GM18519 (cell line): ENCODE measurements around the gene HDAC4.

ENCODE experiments used
- ATAC-seq: cut with Tn5 transposase; IDR thresholded peaks from one replicate; pipeline ENCODE4 v1.9.1; 2021; ENCODE audit warnings: mild to moderate bottlenecking, moderate library complexity; ENCODE audit not compliant: unreplicated experiment, low FRiP score

HDAC4 gene

DNA sequence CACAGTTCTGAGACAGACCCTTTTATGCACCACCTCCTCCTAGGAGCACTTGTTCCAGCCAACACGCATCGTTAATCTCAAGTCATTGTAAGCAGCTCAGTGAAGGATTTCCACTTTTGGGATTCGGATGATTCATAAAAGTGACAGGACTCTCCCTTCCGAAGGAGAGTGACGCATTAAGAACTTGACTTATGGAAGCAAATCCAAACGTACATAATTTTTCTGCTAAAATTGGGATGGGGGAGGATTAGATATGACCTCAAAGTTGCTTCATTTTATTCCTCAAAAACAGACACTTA is 387.2 kb downstream of the HDAC4 start:
- no peak for ATAC-seq

DNA sequence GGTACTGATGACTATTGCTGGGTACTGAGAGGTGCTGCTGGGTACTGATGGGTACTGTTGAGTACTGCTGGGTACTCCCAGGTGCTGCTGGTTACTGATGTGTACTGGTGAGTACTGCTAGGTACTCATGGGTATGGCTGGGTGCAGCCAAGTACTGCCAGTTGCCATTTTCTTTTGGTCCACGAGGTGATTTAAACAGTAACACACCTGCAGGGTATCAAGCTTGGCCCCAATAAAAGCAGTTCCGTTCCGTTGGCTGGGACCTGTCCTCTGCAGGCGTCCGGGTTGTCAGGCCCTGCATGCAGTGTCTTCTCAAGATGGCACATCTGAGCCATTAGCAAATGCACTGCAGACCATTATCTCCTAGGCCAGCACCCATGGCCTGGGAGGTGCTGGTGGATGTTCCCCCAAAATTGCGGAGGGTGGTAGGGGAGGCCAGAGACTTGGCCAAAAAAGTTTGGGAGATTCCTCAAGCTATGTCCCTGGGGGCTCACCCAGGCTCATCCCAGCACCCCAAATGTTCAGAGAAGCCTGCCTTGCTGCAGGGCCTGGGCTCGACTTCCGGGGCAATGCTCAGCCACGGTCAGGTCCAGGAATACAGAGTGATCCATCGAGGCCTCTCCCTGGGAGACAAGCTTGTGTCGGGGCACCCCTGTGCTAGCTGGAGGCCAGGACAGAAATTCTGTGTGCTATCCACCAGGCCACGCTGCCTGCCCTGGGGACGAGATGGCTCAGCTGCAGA is 387.7 kb downstream of the HDAC4 start:
- no peak for ATAC-seq

DNA sequence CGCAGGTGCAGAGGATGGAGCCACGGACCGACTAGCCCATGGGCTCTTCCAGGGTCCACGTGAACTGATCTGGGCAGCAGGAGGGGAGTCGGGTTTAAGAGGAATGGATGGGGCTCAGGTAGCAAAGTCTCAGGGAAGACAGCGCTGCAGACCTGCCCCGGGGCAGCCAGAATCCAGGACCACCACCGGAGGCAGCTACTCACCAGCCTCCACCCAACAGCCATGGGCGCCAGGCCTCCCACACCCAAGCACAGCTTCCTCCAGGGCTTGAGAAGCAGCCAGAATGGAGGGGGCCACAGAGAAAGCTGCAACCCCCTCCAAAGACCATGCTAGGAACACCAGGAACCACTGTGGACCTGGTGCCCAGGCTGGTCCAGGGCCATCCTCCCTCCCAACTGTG is 388.6 kb downstream of the HDAC4 start:
- no peak for ATAC-seq

DNA sequence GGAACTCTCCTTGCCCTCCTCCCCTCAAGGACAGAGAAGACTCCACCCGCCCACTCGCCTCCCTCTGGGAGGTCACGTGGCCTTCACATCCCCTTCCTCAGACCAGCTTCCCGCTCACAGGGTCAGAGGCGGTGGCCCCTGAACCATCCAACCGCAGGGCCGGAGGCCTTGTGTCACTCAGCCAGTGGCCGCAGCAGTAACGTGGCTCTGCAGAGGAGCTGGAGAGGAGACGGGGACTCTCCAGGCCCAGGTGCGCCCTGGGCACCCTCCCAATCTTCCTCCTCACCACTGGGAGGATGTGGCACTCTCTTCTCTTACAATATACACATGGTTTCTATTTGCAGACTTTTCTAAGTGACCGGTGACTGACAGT is 391.2 kb downstream of the HDAC4 start:
- no peak for ATAC-seq

DNA sequence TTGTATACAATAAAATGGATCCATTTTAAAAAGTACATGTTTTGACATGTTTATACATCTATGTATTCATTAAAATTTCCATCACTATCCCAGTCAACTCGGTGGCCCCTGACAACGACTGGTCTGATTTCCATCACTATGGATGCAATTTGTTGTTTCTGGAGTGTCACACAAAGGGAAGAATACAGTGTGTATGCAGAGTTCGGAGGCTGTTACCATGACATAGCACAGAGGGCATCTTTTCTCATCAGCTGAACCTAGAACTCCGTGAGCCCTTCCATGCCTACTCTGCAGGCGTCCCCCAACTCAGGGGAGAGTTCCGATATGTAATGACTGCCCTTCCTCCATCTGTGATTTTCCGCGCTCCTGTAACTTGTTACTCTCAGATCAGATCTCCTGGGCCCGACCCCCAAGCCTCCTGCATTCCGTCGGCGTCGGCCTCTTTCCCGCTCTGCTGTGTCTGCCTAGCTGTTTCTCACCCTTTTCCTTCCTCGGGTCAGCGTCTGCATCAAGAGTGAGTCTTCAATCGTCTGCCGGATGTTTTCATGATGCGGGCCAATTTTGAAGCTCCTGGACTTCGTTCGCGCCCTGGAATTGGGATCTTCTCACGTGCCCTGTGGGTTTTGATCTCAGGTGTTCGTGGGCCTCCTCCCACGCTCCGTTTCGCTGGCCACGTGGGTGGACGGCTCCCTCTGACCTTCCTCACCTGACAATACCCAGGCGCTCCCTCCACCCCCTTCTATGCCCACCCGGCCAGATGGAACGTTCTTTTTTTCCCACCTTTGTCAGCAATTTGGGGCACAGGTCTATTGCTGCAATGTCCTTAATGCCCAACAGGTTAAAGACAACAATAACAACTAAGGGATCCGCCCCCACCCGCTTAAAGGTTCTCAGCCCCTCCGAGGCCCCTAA is 391.9 kb downstream of the HDAC4 start:
- ATAC-seq, result no peak

DNA sequence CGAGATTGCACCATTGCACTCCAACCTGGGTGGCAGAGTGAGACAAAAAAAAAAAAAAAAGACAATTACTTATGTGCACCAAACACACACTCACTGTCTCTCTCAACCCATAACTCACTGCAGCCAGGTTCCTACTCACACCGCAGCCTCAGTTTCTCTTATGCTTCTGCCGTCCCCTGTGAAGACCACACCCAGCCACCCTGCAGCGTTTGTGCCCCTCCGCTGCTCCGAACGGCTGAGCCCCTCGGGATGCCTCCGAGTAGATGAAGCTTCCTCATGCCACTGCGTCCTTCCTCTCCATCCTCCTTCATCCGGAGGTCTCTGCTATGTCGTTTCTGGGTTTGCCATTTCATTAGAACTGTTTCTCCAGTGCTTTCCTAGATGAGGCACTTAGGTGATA is 392.8 kb downstream of the HDAC4 start:
- no peak for ATAC-seq

DNA sequence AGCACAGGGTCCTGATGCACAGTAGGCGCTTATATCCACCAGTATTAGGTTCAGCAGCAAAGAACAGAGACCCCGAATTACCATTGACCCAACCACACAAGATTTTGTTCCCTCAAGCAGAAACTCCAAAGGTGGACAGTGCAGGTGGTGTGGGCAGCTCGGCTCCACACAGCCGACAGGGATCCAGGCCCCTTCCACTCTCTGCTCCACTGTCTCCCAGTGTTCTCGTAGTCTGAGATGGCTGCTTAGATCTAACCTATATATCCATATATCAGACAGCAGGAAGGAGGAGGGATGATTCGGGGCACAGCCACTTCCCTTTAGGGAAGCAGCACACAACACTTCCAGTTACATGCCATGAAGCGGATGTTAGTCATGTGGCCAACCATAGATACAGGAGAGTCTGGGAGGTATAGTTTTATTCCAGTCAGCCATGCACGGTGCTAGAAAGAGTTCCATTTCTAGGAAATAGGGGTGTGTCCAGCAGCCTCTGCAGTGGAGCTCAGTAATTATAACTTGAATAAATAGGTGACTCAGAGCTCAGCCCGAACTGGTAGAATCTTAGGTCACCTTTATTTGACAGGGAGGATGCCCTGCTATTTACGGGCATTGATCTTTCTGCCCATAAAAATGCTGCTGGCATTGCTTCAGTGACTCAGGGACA is 394.1 kb downstream of the HDAC4 start:
- no peak for ATAC-seq

DNA sequence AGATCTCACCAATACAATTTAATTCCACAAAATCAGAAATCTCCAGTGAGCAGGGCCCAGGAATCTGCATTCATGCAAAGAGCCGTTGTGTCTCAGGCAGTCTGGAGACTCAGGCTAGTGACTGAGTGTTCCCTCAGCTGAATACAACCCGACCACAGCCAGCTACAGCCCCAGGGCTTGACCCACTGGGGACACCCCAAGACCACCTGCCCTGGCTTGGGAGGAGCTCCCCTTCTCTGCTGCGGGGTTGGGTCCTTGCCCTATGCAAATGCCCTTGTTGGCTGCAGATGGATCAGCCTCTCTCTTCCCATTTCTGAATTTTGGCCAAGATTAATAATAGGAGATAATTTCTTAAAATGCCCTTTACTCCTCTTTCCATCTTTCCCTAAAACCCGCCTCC is 395.2 kb downstream of the HDAC4 start:
- no peak for ATAC-seq

DNA sequence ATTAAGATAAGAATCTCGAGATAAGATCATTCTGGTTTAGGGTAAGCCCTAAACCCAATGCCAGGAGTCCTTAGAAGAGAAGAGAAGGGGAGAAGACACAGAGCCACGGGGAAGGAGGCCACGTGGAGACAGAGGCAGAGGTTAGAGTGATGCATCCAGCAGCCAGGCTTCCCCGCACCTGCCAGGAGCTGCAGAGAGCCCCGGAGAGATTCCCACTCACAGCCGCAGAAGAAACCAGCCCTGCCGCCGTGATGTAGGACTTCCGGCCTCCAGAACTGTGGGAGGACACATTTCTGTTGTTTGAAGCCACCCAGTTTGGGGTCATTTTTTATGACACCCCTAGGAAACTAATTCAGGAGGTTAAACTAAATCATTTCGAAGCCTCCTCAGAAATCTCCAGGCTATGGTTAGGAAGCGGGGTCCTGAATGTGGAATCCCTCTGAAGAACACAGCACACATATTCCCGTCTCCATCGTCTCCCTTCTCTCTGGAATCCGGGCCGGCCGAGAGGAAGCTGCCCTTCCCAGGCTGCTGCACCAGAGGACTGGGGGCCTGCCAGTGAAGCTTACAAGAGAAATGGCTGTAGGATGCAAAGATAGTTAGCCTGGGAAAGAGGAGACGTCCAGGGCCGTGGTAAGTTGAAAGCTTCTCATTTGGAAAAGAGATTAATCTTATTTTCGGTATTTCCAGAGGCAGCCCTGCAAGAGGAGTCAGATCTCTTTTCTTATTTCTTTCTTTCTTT is 396.4 kb downstream of the HDAC4 start:
- no peak for ATAC-seq

DNA sequence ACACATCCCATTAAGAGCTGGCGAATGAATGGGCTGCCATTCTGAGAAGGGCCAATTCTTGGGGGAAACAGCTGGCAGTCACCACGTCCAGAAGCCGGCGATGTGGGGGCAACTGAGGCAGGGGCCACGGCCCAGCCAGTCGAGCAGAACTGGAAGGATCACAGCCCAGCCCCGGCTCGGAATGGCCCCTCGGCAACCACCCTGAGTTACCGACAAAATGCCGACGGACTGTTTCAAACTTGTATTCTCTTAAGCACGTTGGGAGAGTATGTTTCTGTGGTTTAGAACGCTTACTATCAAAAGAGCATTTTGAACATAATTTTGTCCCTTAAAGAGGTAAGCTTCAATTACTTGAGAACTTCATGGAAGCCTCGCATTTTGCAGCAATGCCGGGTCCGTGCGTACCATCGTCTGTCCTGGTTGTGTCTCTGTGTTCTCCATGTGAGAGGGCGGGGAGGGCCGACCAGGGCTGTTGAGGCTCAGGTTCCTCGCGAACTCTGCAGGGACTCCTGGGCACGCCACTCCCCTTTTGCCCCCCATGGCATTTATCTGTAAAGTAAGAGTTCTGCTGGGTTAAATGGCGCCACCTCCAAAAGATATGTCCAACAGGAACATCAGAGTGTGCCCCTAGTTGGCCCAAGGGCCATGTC is 397.1 kb downstream of the HDAC4 start:
- no peak for ATAC-seq

DNA sequence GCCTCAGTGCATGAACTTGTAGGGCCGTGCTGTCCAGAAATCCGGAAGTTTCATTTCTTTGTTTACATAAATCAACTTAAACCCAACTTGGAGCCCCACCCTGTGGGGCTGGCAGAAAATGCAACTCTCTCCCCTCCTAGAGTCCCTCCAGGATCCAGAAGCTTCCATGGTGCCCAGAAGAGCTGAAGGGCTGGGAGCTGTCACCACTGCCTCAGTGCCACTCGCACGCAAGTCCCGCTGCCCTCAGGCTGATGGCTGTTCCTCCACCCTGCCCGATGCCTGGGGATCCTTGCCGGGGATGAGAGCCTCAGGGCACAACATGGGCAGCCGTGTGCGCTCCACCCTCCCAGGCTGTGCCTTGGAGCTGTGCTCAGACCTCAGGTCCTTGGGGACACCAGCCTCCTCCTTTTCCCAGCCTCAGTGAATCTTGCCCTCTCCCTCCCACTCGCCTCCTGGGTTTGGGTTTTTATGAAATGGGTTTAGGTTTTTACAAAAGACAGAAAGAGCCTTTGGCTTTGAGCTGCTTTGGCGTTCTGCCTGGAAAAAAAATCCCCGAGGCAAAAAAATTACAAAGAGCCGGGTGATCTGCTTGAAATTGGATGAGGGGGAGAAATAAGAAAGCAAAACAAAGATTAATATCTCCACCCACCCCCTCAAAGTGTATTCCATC is 397.7 kb downstream of the HDAC4 start:
- no peak for ATAC-seq

DNA sequence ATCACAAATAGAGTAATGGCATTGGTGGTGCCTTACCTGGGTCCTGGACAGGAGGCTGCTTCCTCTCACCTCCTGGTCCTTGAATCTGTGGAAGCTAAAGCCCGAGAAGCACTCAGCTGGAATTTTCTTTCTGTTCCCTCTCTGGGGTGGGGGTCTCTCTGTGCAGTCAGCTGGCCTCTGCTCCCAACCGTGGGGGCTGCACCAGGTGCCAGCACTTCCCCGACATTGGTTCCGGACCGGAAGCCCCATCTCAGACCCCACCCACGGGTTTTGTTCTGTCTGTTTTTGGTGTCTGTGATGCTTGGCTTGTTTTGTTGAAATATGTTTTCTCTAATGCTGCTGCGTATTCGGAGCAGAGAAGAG is 398.2 kb downstream of the HDAC4 start:
- ATAC-seq, result no peak

DNA sequence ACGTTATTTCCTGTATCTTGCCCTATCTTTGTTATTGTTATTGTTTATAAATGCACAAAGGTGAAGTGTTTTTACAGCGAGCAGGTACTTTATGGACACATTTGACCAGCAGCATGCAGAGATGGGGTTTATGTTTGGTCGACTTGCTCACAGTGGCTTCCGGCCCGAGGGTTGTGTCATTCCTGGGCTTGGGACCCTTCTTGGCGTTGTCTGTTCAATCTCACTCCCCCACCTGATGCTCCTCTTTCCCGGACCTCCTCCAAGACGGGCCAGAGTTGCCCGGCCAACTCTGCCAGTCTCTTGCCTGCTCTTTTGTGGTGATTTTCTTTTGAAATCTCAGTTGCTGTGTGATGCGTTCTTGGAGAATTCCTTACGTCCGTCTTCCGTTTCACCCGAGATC is 399.0 kb downstream of the HDAC4 start:
- ATAC-seq, result no peak

DNA sequence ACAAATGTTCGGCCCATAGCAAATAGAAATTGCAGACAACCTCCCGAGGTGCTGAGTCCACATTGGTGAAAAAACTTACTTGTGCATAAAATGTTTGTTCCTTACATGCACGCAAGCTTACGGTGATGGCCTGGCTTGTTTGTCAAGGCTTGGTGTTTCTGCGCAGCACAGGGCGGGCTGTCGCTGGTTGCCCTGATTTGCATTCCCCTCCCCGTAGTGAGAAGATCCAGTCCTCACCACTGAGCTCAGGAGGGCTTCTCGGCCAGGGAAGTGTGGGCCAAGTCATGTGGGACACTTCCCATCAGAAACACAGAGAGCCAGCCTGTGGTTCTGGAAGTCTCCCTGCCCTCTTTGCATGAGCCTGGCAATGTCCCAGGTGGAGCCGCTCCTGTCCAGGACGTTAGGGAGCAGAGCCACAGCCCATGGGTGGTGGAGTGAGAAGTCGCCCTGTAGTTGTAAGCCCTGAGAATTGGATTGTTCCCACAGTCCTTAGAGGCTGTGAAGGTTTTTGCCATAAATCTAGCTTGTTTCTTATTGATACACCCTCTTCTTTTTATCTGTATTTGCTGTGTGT is 400.2 kb downstream of the HDAC4 start:
- no peak for ATAC-seq

DNA sequence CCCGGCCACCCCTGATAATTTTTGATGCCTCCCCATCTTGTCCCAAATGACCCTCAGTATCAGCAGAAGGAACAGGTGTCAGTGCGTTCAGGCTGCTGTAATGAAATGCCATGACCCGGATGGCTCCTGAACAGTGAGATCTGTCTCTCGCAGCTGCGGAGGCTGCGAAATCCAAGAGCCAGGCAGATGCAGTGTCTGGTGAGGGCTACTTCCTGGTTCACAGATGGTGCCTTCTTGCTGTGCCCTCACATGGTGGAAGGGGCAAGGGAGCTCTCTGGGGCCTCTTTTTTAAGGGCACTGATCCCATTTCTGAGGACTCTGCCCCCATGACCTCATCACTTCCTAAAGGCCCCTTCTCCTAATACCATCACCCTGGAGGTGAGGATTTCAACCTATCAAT is 400.7 kb downstream of the HDAC4 start:
- ATAC-seq, result no peak

DNA sequence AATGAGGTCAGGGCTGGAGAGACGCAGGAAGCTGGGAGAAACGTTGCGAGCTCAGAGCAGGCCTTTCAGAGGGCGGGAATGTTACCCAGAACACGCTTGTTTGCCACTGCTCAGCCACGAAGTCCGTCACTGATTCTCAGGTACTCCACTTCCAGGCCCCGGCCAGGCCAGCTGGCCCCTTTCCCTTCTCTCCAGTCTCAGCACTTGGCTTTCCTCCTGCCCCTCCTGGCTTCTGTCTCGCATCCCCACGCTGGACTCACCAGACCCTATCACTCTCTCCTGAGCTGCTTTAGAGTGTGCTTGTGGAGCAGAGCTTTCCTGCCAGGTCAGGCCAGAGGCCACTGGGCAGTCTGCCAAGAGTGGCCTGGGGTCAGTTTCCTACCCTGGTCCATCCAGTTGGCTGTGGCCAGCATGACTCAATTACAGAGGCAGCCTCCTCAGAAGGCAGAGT is 401.5 kb downstream of the HDAC4 start:
- ATAC-seq, result no peak

DNA sequence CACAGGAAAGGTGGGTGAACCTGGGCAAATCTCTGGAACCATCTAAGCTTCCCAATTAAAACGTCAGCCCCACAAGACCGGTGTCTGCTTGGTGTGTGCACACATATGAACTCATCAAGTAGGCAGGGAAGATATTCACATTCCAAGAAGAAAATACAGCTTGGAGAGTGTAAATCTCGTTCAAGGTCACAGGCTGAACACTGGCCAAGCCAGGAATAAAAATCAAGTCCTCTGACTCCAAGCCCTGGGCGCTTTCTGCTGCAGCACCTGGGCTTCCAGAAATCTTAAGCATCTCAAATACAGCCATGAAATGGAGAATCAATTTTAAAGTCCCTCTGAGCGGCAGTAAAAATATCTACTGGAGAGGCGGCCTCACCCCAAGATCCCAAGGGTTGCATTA is 402.0 kb downstream of the HDAC4 start:
- no peak for ATAC-seq
